ENCODE results near the gene SRSF3.

DNA sequence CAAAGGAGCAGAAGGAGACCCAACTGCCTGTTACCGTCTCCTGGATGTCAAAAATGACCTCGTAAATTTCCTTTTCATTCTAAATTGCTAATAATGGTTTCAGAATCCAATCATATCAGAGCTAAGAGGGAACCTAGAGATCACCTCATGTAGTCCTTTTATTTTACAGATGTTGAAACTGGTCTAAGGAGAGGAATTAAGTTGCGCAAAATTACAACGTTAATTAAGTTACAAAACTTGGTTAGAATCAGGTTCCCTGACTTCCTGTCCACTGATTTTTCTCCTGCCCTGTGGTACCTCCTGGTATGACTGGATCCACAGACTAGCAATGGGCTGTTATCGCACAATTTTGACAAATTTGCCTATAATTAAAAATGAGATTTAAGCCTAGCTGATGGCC, 37.9 kb upstream of the SRSF3 start:
- TF ChIP-seq POLR2AphosphoS5 (IDR thresholded peaks at IDR 0.05), result no peak
- no peak for TF ChIP-seq POLR2A (IDR thresholded peaks at IDR 0.05)

All from breast epithelium (tissue), 3 donors.